Measurements from ENCODE around the gene AADACL3.

The AADACL3 gene

GRCh38 chr1:12769031-12769430 lies 53.1 kb downstream of the AADACL3 start:
- DNase-seq (ENCODE audit: low read depth) = no peak

- no peak for DNase-seq (ENCODE audit: low read depth)
These were observed 54.1 kb downstream of the AADACL3 start for GRCh38 chr1:12769976-12770505.

- no peak for DNase-seq (ENCODE audit: low read depth)
These were observed 54.7 kb downstream of the AADACL3 start for GRCh38 chr1:12770620-12771019.

GRCh38 chr1:12771186-12771585 lies 55.3 kb downstream of the AADACL3 start:
- DNase-seq (ENCODE audit: low read depth) = no peak

- DNase-seq (ENCODE audit: low read depth) = no peak
These were observed 56.6 kb downstream of the AADACL3 start for GRCh38 chr1:12772520-12772919.

GRCh38 chr1:12773438-12773837 lies 57.5 kb downstream of the AADACL3 start, which contains the start of gene PRAMEF12:
PRAMEF12 (plus strand) TSS chr1:12773738; CDS start chr1:12774868, 1,130 bp downstream.
- DNase-seq (ENCODE audit: low read depth) = no peak

- DNase-seq (ENCODE audit: low read depth) = no peak
These were observed 59.0 kb downstream of the AADACL3 start for GRCh38 chr1:12774801-12775345.

- DNase-seq (ENCODE audit: low read depth) = no peak
These were observed 59.5 kb downstream of the AADACL3 start for GRCh38 chr1:12775443-12775842.

- no peak for DNase-seq (ENCODE audit: low read depth)
These were observed 61.1 kb downstream of the AADACL3 start for GRCh38 chr1:12776801-12777557.
